ENCODE measurements around the gene RTKN2. TPM values are rescaled to one million over a fixed set of nuclear protein-coding genes. Genes with fewer than 3 reads are reported as not detected.

RTKN2 gene
- total and polyA plus RNA-seq, 4 donors: 0.05 to 0.93 (median 0.17) TPM; not detected in 1

DNA sequence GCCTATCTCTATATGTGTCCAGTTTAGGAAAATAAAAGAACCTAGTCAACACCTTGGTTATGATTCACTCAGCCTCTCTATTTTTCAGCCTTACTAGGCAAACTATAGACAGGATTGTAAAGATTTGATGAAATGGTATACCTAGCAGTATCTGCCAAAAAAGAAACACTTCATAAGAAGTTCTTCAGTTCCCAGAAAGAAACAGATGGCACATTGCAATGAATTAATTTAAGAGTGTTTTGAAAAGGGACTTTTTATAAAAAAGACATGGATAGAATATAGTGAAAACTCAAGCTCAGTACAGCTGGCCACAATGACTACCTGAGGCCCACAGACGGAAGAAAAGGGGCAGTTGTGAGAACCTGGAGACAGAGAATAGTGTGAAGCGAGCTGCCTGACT lies 40.6 kb upstream of the RTKN2 start:
- Histone ChIP-seq H3K27me3 (ENCODE audit: control insufficient read depth in 4 of 4, insufficient read depth in 4 of 4, low read length in 3 of 4) (no peaks in the 10 kb centered on the region), H3K4me1 (ENCODE audit: control insufficient read depth in 4 of 4, insufficient read depth in 4 of 4, low read length in 3 of 4) (no peaks in the 10 kb centered on the region)
- DNase-seq (ENCODE audit: low spot score): no peak

GRCh38 chr10:62308101-62308500 lies 39.5 kb upstream of the RTKN2 start:
- H3K4me1 ChIP-seq (ENCODE audit: control insufficient read depth in 4 of 4, insufficient read depth in 4 of 4, low read length in 3 of 4): no peaks in the 10 kb centered on the region
- no peak overlapping the region for H3K4me3 ChIP-seq (ENCODE audit: low read depth in 1 of 3, low read length in 3 of 3)
- no peak overlapping the region for H3K27ac ChIP-seq (ENCODE audit: low read depth in 1 of 2, low read length in 2 of 2)
- no peaks in the 10 kb centered on the region for H3K36me3 ChIP-seq (ENCODE audit: control insufficient read depth in 4 of 4, insufficient read depth in 3 of 4, low read depth in 1 of 4, low read length in 3 of 4)
- H3K9ac ChIP-seq (ENCODE audit: low read depth in 1 of 2, low read length in 2 of 2): no peak overlapping the region
- no peaks in the 10 kb centered on the region for H3K9me3 ChIP-seq (ENCODE audit: control insufficient read depth in 4 of 4, low read length in 3 of 4)
- DNase-seq (ENCODE audit: low spot score): no peak
- no peaks in the 10 kb centered on the region for H3K27me3 ChIP-seq (ENCODE audit: control insufficient read depth in 4 of 4, insufficient read depth in 4 of 4, low read length in 3 of 4)
- no peak for TF ChIP-seq RAD21 (IDR thresholded peaks at IDR 0.05)
- no peak for TF ChIP-seq HNF4G (IDR thresholded peaks at IDR 0.05)
- TF ChIP-seq HNF4A (conservative IDR thresholded peaks at IDR 0.05): no peak
- TF ChIP-seq YY1 (IDR thresholded peaks at IDR 0.05): no peak
- TF ChIP-seq FOXA2 (IDR thresholded peaks at IDR 0.05): no peak
- TF ChIP-seq CTCF (IDR thresholded peaks at IDR 0.05; ENCODE audit: low read depth, low read length, missing input control): no peak
- no peak for TF ChIP-seq NR2F2 (IDR thresholded peaks at IDR 0.05)
- TF ChIP-seq, protein P1, sequence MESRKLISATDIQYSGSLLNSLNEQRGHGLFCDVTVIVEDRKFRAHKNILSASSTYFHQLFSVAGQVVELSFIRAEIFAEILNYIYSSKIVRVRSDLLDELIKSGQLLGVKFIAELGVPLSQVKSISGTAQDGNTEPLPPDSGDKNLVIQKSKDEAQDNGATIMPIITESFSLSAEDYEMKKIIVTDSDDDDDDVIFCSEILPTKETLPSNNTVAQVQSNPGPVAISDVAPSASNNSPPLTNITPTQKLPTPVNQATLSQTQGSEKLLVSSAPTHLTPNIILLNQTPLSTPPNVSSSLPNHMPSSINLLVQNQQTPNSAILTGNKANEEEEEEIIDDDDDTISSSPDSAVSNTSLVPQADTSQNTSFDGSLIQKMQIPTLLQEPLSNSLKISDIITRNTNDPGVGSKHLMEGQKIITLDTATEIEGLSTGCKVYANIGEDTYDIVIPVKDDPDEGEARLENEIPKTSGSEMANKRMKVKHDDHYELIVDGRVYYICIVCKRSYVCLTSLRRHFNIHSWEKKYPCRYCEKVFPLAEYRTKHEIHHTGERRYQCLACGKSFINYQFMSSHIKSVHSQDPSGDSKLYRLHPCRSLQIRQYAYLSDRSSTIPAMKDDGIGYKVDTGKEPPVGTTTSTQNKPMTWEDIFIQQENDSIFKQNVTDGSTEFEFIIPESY (IDR thresholded peaks at IDR 0.05): no peak
- TF ChIP-seq SP1 (IDR thresholded peaks at IDR 0.05): no peak
- TF ChIP-seq, protein P2, sequence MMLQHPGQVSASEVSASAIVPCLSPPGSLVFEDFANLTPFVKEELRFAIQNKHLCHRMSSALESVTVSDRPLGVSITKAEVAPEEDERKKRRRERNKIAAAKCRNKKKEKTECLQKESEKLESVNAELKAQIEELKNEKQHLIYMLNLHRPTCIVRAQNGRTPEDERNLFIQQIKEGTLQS (IDR thresholded peaks at IDR 0.05): no peak

More for the DNA sequence above, 40.6 kb upstream of the RTKN2 start:
- no peak overlapping the region for H3K27ac ChIP-seq (ENCODE audit: low read depth in 1 of 2, low read length in 2 of 2)
- H3K4me3 ChIP-seq (ENCODE audit: low read depth in 1 of 3, low read length in 3 of 3): no peak overlapping the region
- no peak for TF ChIP-seq FOXA2 (IDR thresholded peaks at IDR 0.05)
- TF ChIP-seq CTCF (IDR thresholded peaks at IDR 0.05; ENCODE audit: low read depth, low read length, missing input control): no peak
- no peak for TF ChIP-seq FOXA1 (IDR thresholded peaks at IDR 0.05)
- TF ChIP-seq, protein P1 (IDR thresholded peaks at IDR 0.05): no peak
- TF ChIP-seq, protein P3, sequence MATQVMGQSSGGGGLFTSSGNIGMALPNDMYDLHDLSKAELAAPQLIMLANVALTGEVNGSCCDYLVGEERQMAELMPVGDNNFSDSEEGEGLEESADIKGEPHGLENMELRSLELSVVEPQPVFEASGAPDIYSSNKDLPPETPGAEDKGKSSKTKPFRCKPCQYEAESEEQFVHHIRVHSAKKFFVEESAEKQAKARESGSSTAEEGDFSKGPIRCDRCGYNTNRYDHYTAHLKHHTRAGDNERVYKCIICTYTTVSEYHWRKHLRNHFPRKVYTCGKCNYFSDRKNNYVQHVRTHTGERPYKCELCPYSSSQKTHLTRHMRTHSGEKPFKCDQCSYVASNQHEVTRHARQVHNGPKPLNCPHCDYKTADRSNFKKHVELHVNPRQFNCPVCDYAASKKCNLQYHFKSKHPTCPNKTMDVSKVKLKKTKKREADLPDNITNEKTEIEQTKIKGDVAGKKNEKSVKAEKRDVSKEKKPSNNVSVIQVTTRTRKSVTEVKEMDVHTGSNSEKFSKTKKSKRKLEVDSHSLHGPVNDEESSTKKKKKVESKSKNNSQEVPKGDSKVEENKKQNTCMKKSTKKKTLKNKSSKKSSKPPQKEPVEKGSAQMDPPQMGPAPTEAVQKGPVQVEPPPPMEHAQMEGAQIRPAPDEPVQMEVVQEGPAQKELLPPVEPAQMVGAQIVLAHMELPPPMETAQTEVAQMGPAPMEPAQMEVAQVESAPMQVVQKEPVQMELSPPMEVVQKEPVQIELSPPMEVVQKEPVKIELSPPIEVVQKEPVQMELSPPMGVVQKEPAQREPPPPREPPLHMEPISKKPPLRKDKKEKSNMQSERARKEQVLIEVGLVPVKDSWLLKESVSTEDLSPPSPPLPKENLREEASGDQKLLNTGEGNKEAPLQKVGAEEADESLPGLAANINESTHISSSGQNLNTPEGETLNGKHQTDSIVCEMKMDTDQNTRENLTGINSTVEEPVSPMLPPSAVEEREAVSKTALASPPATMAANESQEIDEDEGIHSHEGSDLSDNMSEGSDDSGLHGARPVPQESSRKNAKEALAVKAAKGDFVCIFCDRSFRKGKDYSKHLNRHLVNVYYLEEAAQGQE (IDR thresholded peaks at IDR 0.05): no peak
- no peak for TF ChIP-seq TAF1 (conservative IDR thresholded peaks at IDR 0.05)
- no peak for TF ChIP-seq MAX (IDR thresholded peaks at IDR 0.05)
- TF ChIP-seq HNF4G (IDR thresholded peaks at IDR 0.05): no peak
- no peak for TF ChIP-seq NR2F2 (IDR thresholded peaks at IDR 0.05)
- TF ChIP-seq YY1 (IDR thresholded peaks at IDR 0.05): no peak
- H3K9me3 ChIP-seq (ENCODE audit: control insufficient read depth in 4 of 4, low read length in 3 of 4): no peaks in the 10 kb centered on the region
- no peaks in the 10 kb centered on the region for H3K36me3 ChIP-seq (ENCODE audit: control insufficient read depth in 4 of 4, insufficient read depth in 3 of 4, low read depth in 1 of 4, low read length in 3 of 4)
- no peak overlapping the region for H3K9ac ChIP-seq (ENCODE audit: low read depth in 1 of 2, low read length in 2 of 2)
- WGBS: 78% methylated on average over 2 of the region's 2 CpGs

All from liver (tissue), 9 donors.